Non-pigmented ciliary epithelial cell (primary cell): ENCODE results near the gene HS2ST1.

Source experiments
- DNase-seq: peaks from one replicate; pipeline ENCODE4 v3.0.0-alpha.2; 2010; ENCODE audit warnings: low read depth

Gene HS2ST1

DNA sequence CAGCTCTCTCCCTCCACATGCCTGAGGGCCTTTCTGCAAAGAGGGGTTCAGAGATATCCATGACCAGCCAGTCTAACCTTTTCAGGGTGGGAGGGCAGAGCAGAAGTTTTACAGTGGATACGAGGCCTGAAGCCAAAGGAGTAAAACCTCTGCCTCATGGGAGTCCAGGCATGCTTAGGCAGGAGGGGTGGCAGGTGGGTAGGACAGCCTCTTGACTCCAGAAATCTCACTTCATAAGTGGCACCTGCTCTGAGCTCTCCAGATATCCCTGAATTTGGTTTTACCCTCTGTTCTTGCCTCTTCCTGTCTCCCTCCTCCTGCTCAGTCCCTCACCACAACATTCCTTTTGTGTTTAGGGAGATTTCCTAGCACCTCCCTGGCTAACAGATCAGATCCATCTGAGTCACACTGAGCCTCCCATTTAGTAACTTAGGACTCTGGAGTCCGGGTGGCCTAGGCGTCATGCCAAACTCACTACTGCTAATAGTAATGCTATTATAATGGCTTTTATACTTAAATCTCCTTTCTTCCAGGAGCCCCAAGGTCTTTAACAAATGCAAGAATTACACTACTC, 201.0 kb downstream of the HS2ST1 start:
- no peak for DNase-seq

DNA sequence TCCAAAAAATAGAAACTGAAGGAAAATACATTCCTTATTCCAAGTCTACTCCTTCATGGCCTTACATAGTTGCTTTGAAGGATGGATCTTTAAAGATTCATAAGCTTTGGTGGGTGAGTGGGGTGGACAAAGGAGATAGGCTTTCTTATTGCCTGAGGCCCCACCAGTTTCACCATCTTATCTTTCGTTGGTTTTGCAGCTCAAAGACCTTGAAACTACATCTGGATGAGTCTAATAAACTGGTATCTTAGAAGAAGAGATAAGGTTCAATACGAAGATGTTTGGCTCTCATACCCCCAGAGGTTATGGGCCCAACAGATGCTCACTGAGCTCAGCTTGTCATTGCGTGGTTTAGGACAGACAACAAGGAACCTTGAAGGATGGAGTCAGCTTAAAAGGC, 201.5 kb downstream of the HS2ST1 start:
- no peak for DNase-seq

- DNase-seq, result no peak
These were observed 203.4 kb downstream of the HS2ST1 start for GRCh38 chr1:87117761-87118368.

DNA sequence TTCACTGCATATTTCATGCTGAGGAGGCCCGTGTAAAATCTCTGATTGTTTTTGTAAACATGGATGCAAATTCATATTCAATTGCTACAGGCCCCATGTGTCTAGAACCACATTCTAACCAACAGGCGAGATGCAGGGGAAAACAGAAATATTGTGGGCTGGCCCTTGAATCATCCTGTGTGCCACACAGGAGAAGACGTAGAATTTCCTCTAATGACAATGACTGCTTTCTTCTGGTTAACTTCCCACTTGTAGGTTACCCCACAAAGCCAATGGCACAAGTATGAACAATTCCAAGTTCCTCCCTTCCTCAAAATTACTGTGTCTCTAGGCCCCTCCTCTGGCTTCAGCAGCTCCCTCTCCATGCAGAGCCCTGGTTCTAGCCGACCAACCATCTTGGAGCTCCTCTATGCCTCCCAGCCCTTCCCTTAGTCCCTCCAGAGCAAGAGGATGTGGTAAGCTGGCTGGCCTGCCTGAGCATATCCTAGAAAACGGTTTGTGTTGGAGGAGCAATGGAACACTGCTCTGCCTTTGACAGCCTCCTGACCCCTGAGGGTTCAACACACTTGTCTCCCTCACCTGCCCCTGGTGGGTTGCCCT, 205.2 kb downstream of the HS2ST1 start:
- DNase-seq, result no peak

- DNase-seq, result no peak
These were observed 206.3 kb downstream of the HS2ST1 start for GRCh38 chr1:87120779-87121178.

DNA sequence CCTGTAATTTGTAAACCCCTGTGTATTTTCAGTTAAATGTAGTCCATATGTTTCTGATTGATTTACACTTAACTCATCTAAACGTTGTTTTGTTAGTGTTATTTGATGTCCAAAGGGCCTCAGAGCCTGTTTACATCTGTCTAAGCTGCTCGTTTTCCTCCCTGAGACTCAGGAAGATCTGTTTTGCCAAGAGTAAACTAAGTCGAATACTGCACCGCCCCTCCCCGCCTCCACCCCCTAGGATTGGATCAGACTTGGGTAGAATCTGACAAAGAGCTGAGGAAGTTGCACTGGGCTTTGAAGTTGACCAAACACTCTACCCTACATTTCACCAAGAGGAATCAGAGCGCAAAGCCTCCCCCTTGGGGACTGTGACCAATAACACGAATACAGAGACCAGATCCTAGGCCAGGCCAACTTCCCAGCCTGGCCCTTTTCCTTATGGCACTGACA, 207.3 kb downstream of the HS2ST1 start:
- no peak for DNase-seq

- DNase-seq, result no peak
These were observed 207.8 kb downstream of the HS2ST1 start for GRCh38 chr1:87122243-87122642.

GRCh38 chr1:87123610-87124009, 209.2 kb downstream of the HS2ST1 start:
- DNase-seq, result no peak

GRCh38 chr1:87126886-87127505, 212.6 kb downstream of the HS2ST1 start:
- DNase-seq, result no peak

DNA sequence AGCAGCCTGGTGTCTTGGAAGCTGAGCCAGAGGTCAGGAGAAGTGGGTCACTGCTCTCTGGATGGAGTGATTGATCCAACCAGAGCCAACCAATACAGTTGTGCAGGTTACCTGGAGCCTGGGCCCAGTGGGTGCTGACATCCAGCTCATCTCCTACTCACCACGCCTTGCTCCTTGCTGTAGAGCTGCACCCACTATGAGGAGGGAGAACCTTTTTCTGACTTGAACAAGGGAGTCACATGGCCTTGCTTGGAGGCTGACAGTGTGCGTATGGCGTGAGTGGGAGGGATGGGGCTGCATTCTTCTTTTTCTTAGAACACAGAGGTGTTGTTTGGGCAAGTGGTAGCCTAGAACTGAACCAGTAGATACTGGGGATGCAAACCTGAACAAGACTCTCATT, 213.1 kb downstream of the HS2ST1 start:
- no peak for DNase-seq

GRCh38 chr1:87129038-87129437, 214.6 kb downstream of the HS2ST1 start:
- no peak for DNase-seq

GRCh38 chr1:87129606-87130005, 215.2 kb downstream of the HS2ST1 start:
- no peak for DNase-seq

DNA sequence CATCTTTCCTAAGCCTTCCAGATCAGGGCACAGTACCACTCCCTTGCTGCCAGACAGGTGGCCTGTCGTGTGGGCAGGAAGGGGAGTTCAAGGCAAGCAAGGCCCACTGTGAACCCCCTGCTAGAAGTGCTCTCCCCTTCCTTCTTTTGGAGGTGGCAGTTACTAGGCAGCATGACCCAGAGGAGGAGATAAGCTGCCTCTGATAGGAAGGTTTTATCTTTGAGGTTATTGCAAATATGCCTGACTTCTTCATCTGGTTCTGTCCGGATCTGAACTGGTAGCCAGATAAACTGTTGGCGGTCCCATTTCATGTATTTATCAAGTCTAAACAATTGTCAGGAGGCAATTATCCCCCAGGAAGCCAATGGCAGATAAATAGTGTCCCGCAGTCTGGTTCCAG, 216.0 kb downstream of the HS2ST1 start:
- DNase-seq, result no peak

GRCh38 chr1:87131809-87132283, 217.4 kb downstream of the HS2ST1 start:
- no peak for DNase-seq

GRCh38 chr1:87132284-87132870, 217.9 kb downstream of the HS2ST1 start:
- DNase-seq, result no peak

- DNase-seq, result no peak
These were observed 219.6 kb downstream of the HS2ST1 start for GRCh38 chr1:87134061-87134460.

DNA sequence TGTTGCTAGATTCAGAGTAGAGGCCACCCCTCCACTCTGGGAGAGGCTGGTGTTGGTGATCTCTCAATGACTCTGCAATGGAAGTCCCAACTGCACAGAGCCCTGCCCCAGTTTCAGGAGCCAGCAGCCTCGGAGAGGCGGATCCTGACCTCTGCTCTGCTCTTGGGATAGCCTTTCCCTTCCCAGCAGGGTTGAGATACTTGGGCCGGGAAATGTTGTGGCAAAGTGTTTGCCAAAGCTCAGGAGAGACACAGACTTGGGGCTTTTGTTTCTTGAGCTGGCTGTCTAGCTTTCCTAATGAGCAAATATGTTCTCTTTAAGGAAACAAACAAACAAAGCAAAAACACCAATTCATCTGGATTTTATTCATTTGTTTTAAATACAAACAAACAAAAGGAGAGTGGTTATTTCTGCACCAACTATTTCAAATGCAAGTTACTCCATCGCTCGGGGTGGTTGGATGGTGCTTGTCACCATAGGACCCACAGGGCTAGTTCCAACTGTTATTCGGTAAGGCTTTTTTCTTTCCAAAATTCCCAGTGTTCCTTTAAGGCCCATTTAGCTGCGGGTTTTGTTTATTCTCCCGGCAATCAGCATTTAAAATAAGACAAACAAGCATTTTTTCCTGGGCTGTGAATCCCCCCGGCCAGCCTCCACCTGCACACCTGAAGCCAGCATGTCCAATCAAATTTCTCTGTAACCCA, 220.3 kb downstream of the HS2ST1 start:
- no peak for DNase-seq

- DNase-seq, result no peak
These were observed 220.9 kb downstream of the HS2ST1 start for GRCh38 chr1:87135329-87135712.

DNA sequence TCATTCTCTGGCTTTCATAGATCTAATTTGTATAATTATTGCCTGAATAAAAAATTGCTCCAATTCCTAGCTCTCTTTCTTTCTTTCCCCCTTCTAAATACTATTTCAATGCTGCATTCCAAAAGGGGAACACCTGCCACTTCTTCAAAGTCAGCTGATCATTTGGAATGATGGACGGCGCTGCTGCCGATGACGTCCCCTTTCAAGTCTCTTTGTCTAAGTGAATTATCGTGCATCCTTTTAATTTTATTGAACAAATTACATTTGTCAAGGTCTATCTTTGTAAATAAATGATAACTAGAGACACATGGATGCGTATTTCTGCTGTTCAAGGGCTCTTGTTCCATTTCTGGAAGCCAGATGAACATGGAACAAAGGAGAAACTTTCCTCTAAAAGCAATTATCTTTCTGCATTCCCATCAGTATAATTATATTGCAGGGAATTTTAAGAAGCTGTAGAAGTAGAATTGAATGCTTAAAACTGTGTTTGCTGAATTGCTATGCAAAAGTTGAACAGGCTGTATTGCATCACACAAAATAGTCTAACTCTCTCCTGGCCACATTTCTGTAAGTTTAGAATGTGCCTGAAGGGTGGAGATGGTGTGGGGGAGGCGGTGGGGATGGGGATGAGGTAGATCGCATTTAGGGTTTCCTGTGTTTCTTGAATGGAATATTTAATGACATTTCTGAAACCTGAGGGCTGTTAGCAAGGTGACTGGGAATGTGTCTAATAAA, 222.3 kb downstream of the HS2ST1 start:
- DNase-seq, result no peak

DNA sequence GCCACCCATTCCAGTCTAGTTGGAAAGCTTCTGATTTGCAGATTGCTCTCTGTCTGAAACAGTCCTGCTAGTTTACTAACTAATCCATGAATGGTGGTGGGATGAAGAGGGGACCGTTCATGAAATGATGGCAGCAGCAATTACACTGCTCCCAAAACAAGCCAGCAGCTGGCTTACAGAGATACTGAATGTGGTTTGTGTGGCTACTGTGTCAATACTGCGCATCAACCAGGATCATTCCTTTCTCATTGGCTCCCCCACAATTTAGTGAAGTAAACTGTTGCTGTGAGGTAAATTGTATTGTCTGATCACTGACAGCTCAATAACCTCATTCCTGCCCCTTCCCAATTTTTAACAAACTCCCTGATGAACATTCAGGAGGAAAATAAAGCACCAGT, 222.9 kb downstream of the HS2ST1 start:
- no peak for DNase-seq

DNA sequence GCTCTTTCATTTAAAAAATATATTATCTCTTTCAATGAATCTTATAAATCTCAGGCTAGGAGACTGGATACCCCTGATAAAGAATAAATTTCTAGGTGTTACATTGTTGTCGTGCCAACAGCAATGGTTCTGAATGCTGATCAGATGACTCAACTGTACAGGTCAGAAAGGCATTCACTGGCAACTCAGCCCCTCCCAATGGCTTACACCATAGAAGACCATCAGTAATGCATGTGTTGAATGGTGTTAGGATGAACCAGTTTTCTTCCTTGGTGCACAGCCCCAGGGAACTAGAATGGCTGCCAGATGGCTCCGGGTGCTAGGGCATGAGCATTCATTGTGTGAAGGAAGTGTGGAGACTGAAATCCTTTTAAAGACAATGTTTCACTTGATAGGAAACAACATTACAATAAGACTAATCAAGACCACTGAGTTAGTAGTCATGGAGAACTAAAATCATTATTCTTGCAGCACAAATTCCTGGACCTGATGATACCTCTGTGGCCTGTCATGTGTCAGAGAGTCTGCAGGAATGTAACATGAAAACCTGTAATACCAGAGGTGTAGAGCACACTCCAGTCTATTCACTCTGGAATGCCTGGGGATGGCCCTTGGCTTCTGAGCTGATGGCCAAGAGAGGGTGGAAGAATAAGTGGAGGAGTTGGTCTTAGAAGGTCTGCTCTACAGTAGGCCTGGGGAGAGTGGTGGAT, 226.6 kb downstream of the HS2ST1 start:
- no peak for DNase-seq
